ENCODE data around the gene DPP10. TPM values are rescaled to one million over a fixed set of nuclear protein-coding genes. Genes with fewer than 3 reads are reported as not detected.

The DPP10 gene
- total RNA-seq, 1 experiment from 2014 or later = not detected

DNA sequence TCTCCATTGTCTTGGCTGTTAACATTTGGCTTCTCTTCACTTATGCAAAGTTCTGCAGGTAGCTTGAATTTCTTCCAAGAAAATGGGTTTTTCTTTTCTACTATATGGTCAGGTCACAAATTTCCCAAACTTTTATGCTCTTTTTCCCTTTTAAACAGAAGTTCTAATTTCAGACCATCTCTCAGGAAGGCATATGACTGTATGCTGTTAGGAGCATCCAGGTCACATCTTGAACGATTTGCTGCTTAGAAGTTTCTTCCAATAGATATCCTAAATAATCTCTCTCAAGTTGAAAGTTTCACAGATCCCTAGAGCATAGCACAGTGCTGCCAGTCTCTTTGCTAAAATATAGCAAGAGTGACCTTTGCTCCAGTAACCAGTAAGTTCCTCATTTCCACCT, 932.5 kb downstream of the DPP10 start:
- no peaks in the 10 kb centered on the region for H3F3A ChIP-seq (ENCODE audit: low read length, unreplicated experiment)
- H2AFZ ChIP-seq (ENCODE audit: low read length) = no peak overlapping the region
- no peak overlapping the region for H3K4me3 ChIP-seq (ENCODE audit: low read length)
- no peaks in the 10 kb centered on the region for H3K4me1 ChIP-seq (ENCODE audit: insufficient read depth, low read length)
- intact Hi-C loops (cut with micrococcal nuclease) = no loop called here
- no peak overlapping the region for H3K4me2 ChIP-seq (ENCODE audit: low read length)
- POLR2A ChIA-PET (ENCODE audit: unreplicated experiment) = no interaction called here
- no peaks in the 10 kb centered on the region for H3K79me2 ChIP-seq (ENCODE audit: low read length)
- H3K27ac ChIP-seq (ENCODE audit: low read length) = no peak overlapping the region
- DNase-seq (no peak), ATAC-seq (no peak)
- no peaks in the 10 kb centered on the region for H3K27me3 ChIP-seq (ENCODE audit: low read length)
- H3K36me3 ChIP-seq (ENCODE audit: low read depth, low read length) = no peaks in the 10 kb centered on the region
- H3K9me2 ChIP-seq (replicated peaks; ENCODE audit: low read length) = no peaks in the 10 kb centered on the region
- BruUV-seq (replicated peaks) = no TSS peak
- CTCF ChIA-PET = no interaction called here
- H3K9me3 ChIP-seq (ENCODE audit: low read length) = peaks cover 32% of the 10 kb centered on the region
- H4K20me1 ChIP-seq (ENCODE audit: low read length) = no peaks in the 10 kb centered on the region
- TF ChIP-seq EZH2 (IDR thresholded peaks at IDR 0.05; ENCODE audit: low read length, unreplicated experiment) (no peak), EZH2phosphoT487 (IDR thresholded peaks at IDR 0.05; ENCODE audit: borderline replicate concordance, low read length) (no peak)
- TF ChIP-seq, protein P1, sequence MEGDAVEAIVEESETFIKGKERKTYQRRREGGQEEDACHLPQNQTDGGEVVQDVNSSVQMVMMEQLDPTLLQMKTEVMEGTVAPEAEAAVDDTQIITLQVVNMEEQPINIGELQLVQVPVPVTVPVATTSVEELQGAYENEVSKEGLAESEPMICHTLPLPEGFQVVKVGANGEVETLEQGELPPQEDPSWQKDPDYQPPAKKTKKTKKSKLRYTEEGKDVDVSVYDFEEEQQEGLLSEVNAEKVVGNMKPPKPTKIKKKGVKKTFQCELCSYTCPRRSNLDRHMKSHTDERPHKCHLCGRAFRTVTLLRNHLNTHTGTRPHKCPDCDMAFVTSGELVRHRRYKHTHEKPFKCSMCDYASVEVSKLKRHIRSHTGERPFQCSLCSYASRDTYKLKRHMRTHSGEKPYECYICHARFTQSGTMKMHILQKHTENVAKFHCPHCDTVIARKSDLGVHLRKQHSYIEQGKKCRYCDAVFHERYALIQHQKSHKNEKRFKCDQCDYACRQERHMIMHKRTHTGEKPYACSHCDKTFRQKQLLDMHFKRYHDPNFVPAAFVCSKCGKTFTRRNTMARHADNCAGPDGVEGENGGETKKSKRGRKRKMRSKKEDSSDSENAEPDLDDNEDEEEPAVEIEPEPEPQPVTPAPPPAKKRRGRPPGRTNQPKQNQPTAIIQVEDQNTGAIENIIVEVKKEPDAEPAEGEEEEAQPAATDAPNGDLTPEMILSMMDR (conservative IDR thresholded peaks at IDR 0.05; ENCODE audit: low read depth, low read length) = no peak
- no peak overlapping the region for H3K9ac ChIP-seq (ENCODE audit: low read length)

DNA sequence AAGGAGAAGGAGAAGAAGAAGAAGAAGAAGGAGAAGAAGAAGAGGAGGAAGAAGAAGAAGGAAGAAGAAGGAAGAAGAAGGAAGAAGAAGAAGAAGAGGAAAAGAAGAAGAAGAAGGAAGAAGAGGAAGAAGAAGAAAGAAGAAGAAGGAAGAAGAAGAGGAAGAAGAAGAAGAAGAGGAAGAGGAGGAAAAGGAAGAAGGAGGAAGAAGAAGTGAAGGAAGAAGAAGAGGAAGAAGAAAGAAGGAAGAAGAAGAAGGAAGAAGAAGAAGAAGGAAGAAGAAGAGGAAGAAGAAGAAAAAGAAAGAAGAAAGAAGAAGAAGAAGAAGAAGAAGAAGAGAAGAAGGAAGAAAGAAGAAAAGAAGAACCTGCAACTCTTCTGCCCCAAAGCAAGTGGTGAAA, 942.0 kb downstream of the DPP10 start:
- no TSS peak for BruUV-seq (replicated peaks)

DNA sequence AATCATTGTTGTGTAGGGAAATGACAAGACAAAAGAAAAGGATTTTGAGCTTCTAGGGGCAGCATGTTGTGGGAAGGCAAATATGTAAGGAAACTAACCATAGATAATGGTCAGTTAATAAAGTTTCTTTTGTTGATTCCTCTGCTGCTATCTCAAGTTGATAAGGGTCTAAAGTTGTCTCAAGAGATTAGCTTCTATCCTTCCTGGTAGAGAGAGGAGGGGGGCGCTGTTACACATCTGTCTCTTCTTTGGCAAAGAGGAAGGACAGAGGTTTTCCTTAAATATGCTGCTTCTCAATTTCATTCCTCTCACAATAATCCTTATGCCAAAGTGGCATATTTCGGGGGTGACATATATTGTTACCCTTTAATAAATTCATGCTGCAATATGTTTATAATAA, 944.0 kb downstream of the DPP10 start:
- Histone ChIP-seq H3K27me3 (ENCODE audit: low read length) (no peaks in the 10 kb centered on the region), H3K9me3 (ENCODE audit: low read length) (no peaks in the 10 kb centered on the region), H3K36me3 (ENCODE audit: low read depth, low read length) (no peaks in the 10 kb centered on the region), H3K9ac (ENCODE audit: low read length) (no peak overlapping the region), H3K4me3 (ENCODE audit: low read length) (no peak overlapping the region), H3K4me1 (ENCODE audit: insufficient read depth, low read length) (no peaks in the 10 kb centered on the region), H3F3A (ENCODE audit: low read length, unreplicated experiment) (no peaks in the 10 kb centered on the region), H4K20me1 (ENCODE audit: low read length) (no peaks in the 10 kb centered on the region), H3K79me2 (ENCODE audit: low read length) (no peaks in the 10 kb centered on the region), H3K27ac (ENCODE audit: low read length) (no peak overlapping the region), H3K4me2 (ENCODE audit: low read length) (no peak overlapping the region), H3K9me2 (replicated peaks; ENCODE audit: low read length) (no peaks in the 10 kb centered on the region), H2AFZ (ENCODE audit: low read length) (no peak overlapping the region)
- intact Hi-C loops (cut with micrococcal nuclease) = no loop called here
- ATAC-seq (no peak), DNase-seq (no peak)
- BruUV-seq (replicated peaks) = no TSS peak
- ChIA-PET CTCF (no interaction called here), POLR2A (ENCODE audit: unreplicated experiment) (no interaction called here)
- no peak for TF ChIP-seq EZH2 (IDR thresholded peaks at IDR 0.05; ENCODE audit: low read length, unreplicated experiment)
- TF ChIP-seq, protein P1 (conservative IDR thresholded peaks at IDR 0.05; ENCODE audit: low read depth, low read length) = no peak
- TF ChIP-seq EZH2phosphoT487 (IDR thresholded peaks at IDR 0.05; ENCODE audit: borderline replicate concordance, low read length) = no peak

More for the DNA sequence above, 942.0 kb downstream of the DPP10 start:
- Histone ChIP-seq H3K27ac (ENCODE audit: low read length) (no peak overlapping the region), H3K79me2 (ENCODE audit: low read length) (no peaks in the 10 kb centered on the region), H3K4me3 (ENCODE audit: low read length) (no peak overlapping the region), H3K9ac (ENCODE audit: low read length) (no peak overlapping the region), H3K4me2 (ENCODE audit: low read length) (no peak overlapping the region), H3K9me3 (ENCODE audit: low read length) (no peaks in the 10 kb centered on the region), H3K27me3 (ENCODE audit: low read length) (no peaks in the 10 kb centered on the region), H3K36me3 (ENCODE audit: low read depth, low read length) (no peaks in the 10 kb centered on the region), H3F3A (ENCODE audit: low read length, unreplicated experiment) (no peaks in the 10 kb centered on the region), H3K9me2 (replicated peaks; ENCODE audit: low read length) (no peaks in the 10 kb centered on the region), H3K4me1 (ENCODE audit: insufficient read depth, low read length) (no peaks in the 10 kb centered on the region), H2AFZ (ENCODE audit: low read length) (no peak overlapping the region), H4K20me1 (ENCODE audit: low read length) (no peaks in the 10 kb centered on the region)
- ChIA-PET CTCF (no interaction called here), POLR2A (ENCODE audit: unreplicated experiment) (no interaction called here)
- intact Hi-C loops (cut with micrococcal nuclease) = no loop called here
- DNase-seq = no peak
- TF ChIP-seq, protein P1 (conservative IDR thresholded peaks at IDR 0.05; ENCODE audit: low read depth, low read length) = no peak
- TF ChIP-seq EZH2 (IDR thresholded peaks at IDR 0.05; ENCODE audit: low read length, unreplicated experiment) = no peak
- TF ChIP-seq EZH2phosphoT487 (IDR thresholded peaks at IDR 0.05; ENCODE audit: borderline replicate concordance, low read length) = no peak
- no peak for ATAC-seq

Measured in PC-3 (cell line).